Panc1 (cell line): Measurements from ENCODE around the gene CACNG6.

ENCODE experiments used
- SIN3A ChIP-seq: IDR thresholded peaks from 2 replicates; pipeline ENCODE4 v1.6.1; 2012; ENCODE audit warnings: low read depth, mild to moderate bottlenecking, low read length, moderate library complexity, borderline replicate concordance; ENCODE audit not compliant: insufficient read depth
- TF ChIP-seq, protein P1 (sequence below): fragments of 450-650 bp; IDR thresholded peaks from 2 replicates; pipeline ENCODE4 v1.5.1; 2017; ENCODE audit warnings: mild to moderate bottlenecking

- TF ChIP-seq, protein P1, sequence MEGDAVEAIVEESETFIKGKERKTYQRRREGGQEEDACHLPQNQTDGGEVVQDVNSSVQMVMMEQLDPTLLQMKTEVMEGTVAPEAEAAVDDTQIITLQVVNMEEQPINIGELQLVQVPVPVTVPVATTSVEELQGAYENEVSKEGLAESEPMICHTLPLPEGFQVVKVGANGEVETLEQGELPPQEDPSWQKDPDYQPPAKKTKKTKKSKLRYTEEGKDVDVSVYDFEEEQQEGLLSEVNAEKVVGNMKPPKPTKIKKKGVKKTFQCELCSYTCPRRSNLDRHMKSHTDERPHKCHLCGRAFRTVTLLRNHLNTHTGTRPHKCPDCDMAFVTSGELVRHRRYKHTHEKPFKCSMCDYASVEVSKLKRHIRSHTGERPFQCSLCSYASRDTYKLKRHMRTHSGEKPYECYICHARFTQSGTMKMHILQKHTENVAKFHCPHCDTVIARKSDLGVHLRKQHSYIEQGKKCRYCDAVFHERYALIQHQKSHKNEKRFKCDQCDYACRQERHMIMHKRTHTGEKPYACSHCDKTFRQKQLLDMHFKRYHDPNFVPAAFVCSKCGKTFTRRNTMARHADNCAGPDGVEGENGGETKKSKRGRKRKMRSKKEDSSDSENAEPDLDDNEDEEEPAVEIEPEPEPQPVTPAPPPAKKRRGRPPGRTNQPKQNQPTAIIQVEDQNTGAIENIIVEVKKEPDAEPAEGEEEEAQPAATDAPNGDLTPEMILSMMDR, result no peak
- no peak for TF ChIP-seq SIN3A
These were observed 11.3 kb downstream of the CACNG6 start for GRCh38 chr19:54002495-54003315.
